ENCODE measurements around the gene THOC2. TPM values are rescaled to one million over a fixed set of nuclear protein-coding genes. Genes with fewer than 3 reads are reported as not detected.
A peak's percentile ranks its signal among the peaks of the same experiment; 100 is the strongest.
"Not testable (repeated sequence)": the region's sequence is repeated elsewhere in the genome, so short reads cannot be mapped to it uniquely, and the experiment has no call there.

The THOC2 gene
- polyA plus RNA-seq, 1 donor from 2014 or later = 41.4 TPM

GRCh38 chrX:123742440-123742839 is 9.6 kb upstream of the THOC2 start:
- H3K4me3 Mint-ChIP-seq = no peak overlapping the region
- peaks cover 1% of the 10 kb centered on the region for H3K27me3 Mint-ChIP-seq
- H3K9me3 Mint-ChIP-seq = peaks cover 0 to 1% (median 0%) of the 10 kb centered on the region in 3 donors
- no peaks in the 10 kb centered on the region for H3K36me3 Mint-ChIP-seq
- H3K4me1 Mint-ChIP-seq = peaks cover 0 to 2% (median 2%) of the 10 kb centered on the region in 3 donors
- H3K27ac Mint-ChIP-seq = no peak overlapping the region

DNA sequence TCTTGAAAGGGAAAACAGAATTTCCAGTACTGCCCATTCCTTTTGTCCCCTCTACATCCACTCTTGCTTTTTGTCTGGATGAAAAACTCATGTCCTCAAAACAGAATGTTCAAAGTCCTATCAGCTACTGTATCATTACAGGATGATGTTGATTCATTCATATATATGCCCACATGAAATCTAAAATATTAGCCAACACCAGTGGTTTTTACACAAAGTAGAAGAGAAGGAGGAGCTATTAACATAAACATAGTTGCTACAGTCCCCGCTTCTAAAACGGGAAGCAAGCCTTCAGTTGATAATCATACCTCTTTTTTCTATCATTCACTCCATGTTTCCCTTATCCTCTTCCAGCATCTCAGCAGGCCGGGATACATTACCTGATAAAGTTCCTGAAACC is 7.7 kb upstream of the THOC2 start:
- Mint-ChIP-seq H3K36me3 (no peaks in the 10 kb centered on the region), H3K9me3 (peaks cover 0 to 1% (median 0%) of the 10 kb centered on the region in 3 donors), H3K4me3 (no peak overlapping the region), H3K4me1 (peaks cover 0 to 2% (median 2%) of the 10 kb centered on the region in 3 donors), H3K27ac (no peak overlapping the region), H3K27me3 (peaks cover 1% of the 10 kb centered on the region)

DNA sequence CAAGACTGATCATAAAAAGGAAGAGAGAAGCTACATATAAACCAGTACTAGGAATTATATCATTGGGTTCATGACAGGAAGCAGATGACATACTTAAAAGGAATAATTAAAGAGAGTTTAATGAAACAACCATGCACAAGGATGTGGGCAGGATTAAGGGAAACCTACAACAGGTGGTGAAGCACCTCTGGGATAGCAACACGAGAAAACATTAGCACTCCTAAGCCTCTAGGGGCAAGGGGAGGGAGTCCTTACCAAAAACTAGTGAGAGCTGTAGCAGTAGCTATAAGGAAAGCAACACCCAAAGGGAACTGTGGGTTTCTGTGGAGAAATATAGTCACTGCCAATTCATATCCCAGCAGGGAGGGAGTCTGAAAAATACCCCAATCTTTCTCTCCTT is 7.2 kb upstream of the THOC2 start:
- peak overlapping the region in 1 of 4 donors; percentile 3 for H3K4me3 Mint-ChIP-seq
- peaks cover 1% of the 10 kb centered on the region for H3K27me3 Mint-ChIP-seq
- peaks cover 0 to 1% (median 0%) of the 10 kb centered on the region in 3 donors for H3K9me3 Mint-ChIP-seq
- H3K36me3 Mint-ChIP-seq = no peaks in the 10 kb centered on the region
- H3K4me1 Mint-ChIP-seq = peaks cover 0 to 2% (median 2%) of the 10 kb centered on the region in 3 donors
- H3K27ac Mint-ChIP-seq = no peak overlapping the region

GRCh38 chrX:123739474-123739873 is 6.6 kb upstream of the THOC2 start:
- H3K36me3 Mint-ChIP-seq = no peaks in the 10 kb centered on the region
- H3K9me3 Mint-ChIP-seq = peaks cover 0 to 1% (median 0%) of the 10 kb centered on the region in 3 donors
- peaks cover 0 to 2% (median 2%) of the 10 kb centered on the region in 3 donors for H3K4me1 Mint-ChIP-seq
- no peak overlapping the region for H3K27ac Mint-ChIP-seq
- no peak overlapping the region for H3K4me3 Mint-ChIP-seq
- peaks cover 1% of the 10 kb centered on the region for H3K27me3 Mint-ChIP-seq

DNA sequence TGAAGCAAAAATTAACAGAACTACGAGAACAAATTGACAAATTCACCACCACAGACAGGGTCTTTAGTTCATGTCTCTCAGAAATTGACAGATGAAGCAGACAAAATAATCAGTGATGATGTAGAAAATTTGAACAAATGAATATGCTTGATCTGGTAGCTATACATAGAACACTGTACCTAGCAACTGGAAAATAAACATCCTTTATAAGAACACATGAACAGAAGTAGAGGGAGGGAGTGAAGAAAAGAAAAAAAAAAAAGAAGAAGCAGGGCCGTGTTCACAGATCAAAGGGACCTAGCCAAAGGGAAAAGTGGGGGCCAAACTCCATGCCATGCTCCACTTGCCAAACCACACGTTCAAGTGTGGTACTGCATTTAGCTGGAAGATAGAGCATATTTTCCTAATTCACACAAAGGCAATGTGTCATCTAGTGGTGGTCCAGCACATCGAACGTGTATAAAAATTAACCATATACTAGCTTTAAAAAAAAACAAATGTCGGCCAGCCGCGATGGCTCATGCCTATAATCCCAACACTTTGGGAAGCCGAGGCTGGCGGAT is 5.6 kb upstream of the THOC2 start:
- Mint-ChIP-seq H3K36me3 (no peaks in the 10 kb centered on the region), H3K27me3 (peaks cover 1% of the 10 kb centered on the region), H3K9me3 (peaks cover 0 to 1% (median 0%) of the 10 kb centered on the region in 3 donors), H3K4me1 (peaks cover 0 to 2% (median 2%) of the 10 kb centered on the region in 3 donors), H3K4me3 (no peak overlapping the region), H3K27ac (no peak overlapping the region)

DNA sequence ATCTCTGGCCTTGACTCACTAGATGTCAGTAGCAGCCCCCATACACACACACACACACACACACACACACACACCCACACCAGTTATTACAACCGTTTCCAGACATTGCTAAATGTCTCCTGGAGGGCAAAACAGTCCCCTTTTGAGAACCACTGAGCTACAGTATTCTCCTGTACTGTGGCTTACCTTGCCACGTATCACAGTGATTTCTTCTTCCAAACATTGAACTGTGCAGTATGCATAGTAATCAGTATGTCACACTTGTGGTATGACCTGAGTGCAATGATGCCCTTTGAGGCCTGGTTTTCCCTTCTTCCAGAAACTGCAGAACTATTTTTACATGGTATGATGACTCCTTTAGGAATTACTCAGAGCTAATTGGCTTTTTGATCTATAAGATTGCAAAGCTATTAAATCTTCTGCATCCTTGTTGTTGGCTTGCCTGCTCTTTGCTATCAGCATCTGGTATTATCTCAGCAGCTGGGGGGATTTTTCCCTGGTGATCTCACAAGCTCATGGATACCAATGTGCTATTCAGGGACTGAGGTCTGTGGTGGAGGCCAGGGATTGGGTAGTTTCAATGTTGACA is 3.6 kb upstream of the THOC2 start:
- Mint-ChIP-seq H3K4me3 (peak overlapping the region in 1 of 4 donors; percentile 57), H3K27me3 (no peaks in the 10 kb centered on the region)

DNA sequence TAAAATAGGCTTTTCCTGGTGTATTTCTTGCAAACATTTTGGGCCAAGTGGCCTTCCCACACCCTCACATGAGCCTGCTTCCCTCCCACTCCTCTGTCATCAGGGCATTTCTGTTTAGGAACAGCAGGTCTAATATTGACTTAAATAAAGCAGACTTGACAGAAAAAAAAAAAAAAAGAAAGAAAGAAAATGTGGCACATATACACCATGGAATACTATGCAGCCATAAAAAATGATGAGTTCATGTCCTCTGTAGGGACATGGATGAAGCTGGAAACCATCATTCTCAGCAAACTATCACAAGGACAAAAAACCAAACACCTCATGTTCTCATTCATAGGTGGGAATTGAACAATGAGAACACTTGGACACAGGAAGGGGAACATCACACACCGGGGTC is 2.3 kb upstream of the THOC2 start:
- H3K4me1 Mint-ChIP-seq = peaks cover 13 to 15% (median 14%) of the 10 kb centered on the region in 3 donors
- H3K4me3 Mint-ChIP-seq, H3K27ac Mint-ChIP-seq, H3K36me3 Mint-ChIP-seq, H3K9me3 Mint-ChIP-seq, H3K27me3 Mint-ChIP-seq: not testable (repeated sequence)

More for the DNA sequence above, 3.6 kb upstream of the THOC2 start:
- no peak overlapping the region for H3K27ac Mint-ChIP-seq
- no peaks in the 10 kb centered on the region for H3K9me3 Mint-ChIP-seq
- no peaks in the 10 kb centered on the region for H3K36me3 Mint-ChIP-seq
- peaks cover 8 to 11% (median 9%) of the 10 kb centered on the region in 3 donors for H3K4me1 Mint-ChIP-seq

- not testable (repeated sequence) for H3K27me3 Mint-ChIP-seq, H3K36me3 Mint-ChIP-seq, H3K4me3 Mint-ChIP-seq, H3K9me3 Mint-ChIP-seq, H3K27ac Mint-ChIP-seq
- peaks cover 13 to 19% (median 18%) of the 10 kb centered on the region in 3 donors for H3K4me1 Mint-ChIP-seq
These were observed 1.2 kb upstream of the THOC2 start for GRCh38 chrX:123734079-123734478.

- peaks cover 19 to 24% (median 19%) of the 10 kb centered on the region in 3 donors for H3K4me1 Mint-ChIP-seq
- no peaks in the 10 kb centered on the region for H3K9me3 Mint-ChIP-seq
- H3K36me3 Mint-ChIP-seq = no peaks in the 10 kb centered on the region
- peak overlapping the region; percentile 89 to 99 (median 94) for H3K27ac Mint-ChIP-seq
- H3K4me3 Mint-ChIP-seq = peak overlapping the region; percentile 94 to 99 (median 98)
- H3K27me3 Mint-ChIP-seq = no peaks in the 10 kb centered on the region
These were observed 724 bp downstream of the THOC2 start for GRCh38 chrX:123731987-123732669.

DNA sequence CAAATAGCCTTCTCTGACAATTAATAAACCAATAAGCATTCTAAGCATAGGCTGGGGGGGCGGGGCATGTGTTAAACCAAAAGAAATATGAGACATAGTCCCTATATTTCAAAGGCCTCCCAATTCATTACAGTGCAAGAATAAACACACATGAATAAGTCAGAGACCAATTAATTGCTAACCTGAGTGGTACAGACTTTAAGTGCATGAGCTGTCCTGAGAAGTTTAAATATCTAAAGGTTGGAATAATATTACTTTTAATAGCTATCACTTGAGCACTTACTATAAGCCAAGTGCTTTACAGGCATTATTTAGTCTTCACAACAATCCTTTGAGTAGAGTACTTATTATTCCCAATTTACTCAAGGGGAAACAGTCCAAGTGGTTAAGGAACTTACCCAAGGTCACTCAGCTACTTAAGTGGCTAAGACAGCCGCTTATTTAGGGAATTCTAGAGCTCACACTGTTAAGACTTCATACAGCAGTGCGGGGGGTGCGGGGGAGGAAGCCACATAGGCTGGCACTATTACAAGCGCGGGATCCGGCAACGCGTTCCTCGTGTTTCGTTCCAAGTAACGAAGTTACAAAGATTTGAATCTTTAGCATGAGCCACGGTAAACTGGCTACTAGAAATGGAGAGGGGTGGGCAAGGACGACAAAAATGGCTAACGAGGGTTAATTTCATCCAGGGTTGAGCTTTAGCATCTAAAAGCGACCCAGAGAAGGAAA is 1.4 kb downstream of the THOC2 start:
- no peaks in the 10 kb centered on the region for H3K9me3 Mint-ChIP-seq
- peak overlapping the region; percentile 59 to 99 (median 89) for H3K27ac Mint-ChIP-seq
- peak overlapping the region; percentile 94 to 99 (median 98) for H3K4me3 Mint-ChIP-seq
- H3K27me3 Mint-ChIP-seq = no peaks in the 10 kb centered on the region
- no peaks in the 10 kb centered on the region for H3K36me3 Mint-ChIP-seq
- peaks cover 19 to 24% (median 19%) of the 10 kb centered on the region in 3 donors for H3K4me1 Mint-ChIP-seq

GRCh38 chrX:123728554-123728953 is 4.3 kb downstream of the THOC2 start:
- H3K4me3 Mint-ChIP-seq = peak overlapping the region in 1 of 4 donors; percentile 7
- H3K27me3 Mint-ChIP-seq = no peaks in the 10 kb centered on the region
- H3K27ac Mint-ChIP-seq = peak overlapping the region in 1 of 3 donors; percentile 16
- H3K36me3 Mint-ChIP-seq = no peaks in the 10 kb centered on the region
- H3K4me1 Mint-ChIP-seq = peaks cover 20 to 24% (median 24%) of the 10 kb centered on the region in 3 donors
- no peaks in the 10 kb centered on the region for H3K9me3 Mint-ChIP-seq

- H3K36me3 Mint-ChIP-seq = no peaks in the 10 kb centered on the region
- no peaks in the 10 kb centered on the region for H3K9me3 Mint-ChIP-seq
- H3K27ac Mint-ChIP-seq = no peak overlapping the region
- H3K27me3 Mint-ChIP-seq = no peaks in the 10 kb centered on the region
- peaks cover 18 to 25% (median 22%) of the 10 kb centered on the region in 3 donors for H3K4me1 Mint-ChIP-seq
- H3K4me3 Mint-ChIP-seq = no peak overlapping the region
These were observed 4.8 kb downstream of the THOC2 start for GRCh38 chrX:123728016-123728415.

- H3K4me3 Mint-ChIP-seq, H3K27me3 Mint-ChIP-seq, H3K36me3 Mint-ChIP-seq, H3K27ac Mint-ChIP-seq, H3K9me3 Mint-ChIP-seq: not testable (repeated sequence)
- H3K4me1 Mint-ChIP-seq = peaks cover 5 to 13% (median 12%) of the 10 kb centered on the region in 3 donors
These were observed 10.7 kb downstream of the THOC2 start for GRCh38 chrX:123722193-123722592.

- Mint-ChIP-seq H3K27me3 (no peaks in the 10 kb centered on the region), H3K36me3 (peaks cover 2% of the 10 kb centered on the region), H3K4me1 (peaks cover 8 to 18% (median 13%) of the 10 kb centered on the region in 3 donors), H3K27ac (no peak overlapping the region), H3K4me3 (no peak overlapping the region), H3K9me3 (peaks cover 0 to 2% (median 0%) of the 10 kb centered on the region in 3 donors)
These were observed 12.4 kb downstream of the THOC2 start for GRCh38 chrX:123720486-123720885.

GRCh38 chrX:123713841-123714240 is 19.0 kb downstream of the THOC2 start:
- Mint-ChIP-seq H3K4me1 (peaks cover 14 to 25% (median 16%) of the 10 kb centered on the region in 3 donors), H3K4me3 (peak overlapping the region in 2 of 4 donors; percentile 9 to 40), H3K36me3 (peaks cover 2% of the 10 kb centered on the region), H3K27ac (peak overlapping the region in 1 of 3 donors; percentile 80), H3K27me3 (no peaks in the 10 kb centered on the region), H3K9me3 (peaks cover 0 to 2% (median 0%) of the 10 kb centered on the region in 3 donors)

All from IgD-negative memory B cell (primary cell).